Fibroblast of lung (primary cell): ENCODE results near the gene CACNA1S.

Experiments used
- CTCF ChIP-seq, 2 donors: IDR thresholded peaks in 1 of 2; conservative IDR thresholded peaks in 1 of 2; 1 replicate in 1 of 2; 2 replicates in 1 of 2; pipeline ENCODE4 v1.5.1; 2011 to 2012; ENCODE audit warnings: low read length in 2 of 2, control low read depth in 1 of 2, inconsistent platforms in 1 of 2, low read depth in 1 of 2, mild to moderate bottlenecking in 1 of 2
- EZH2 ChIP-seq: IDR thresholded peaks from 2 replicates; pipeline ENCODE4 v1.5.1; 2012; ENCODE audit warnings: low read length, control low read depth, mild to moderate bottlenecking; ENCODE audit errors: missing control alignments

- TF ChIP-seq CTCF (conservative IDR thresholded peaks at IDR 0.05 in 1 of 2, IDR thresholded peaks at IDR 0.05 in 1 of 2; ENCODE audit: low read depth in 1 of 2, low read length in 2 of 2) (no peak), EZH2 (no peak)
Observed at GRCh38 chr1:201004732-201005131, 107.5 kb downstream of the CACNA1S start.
